Measurements from ENCODE around the gene FOCAD.

FOCAD gene

GRCh38 chr9:20880271-20880670 is 196.2 kb downstream of the FOCAD start:
- DNase-seq (ENCODE audit: low read depth, low spot score): no peak

GRCh38 chr9:20880675-20881074 is 196.6 kb downstream of the FOCAD start:
- DNase-seq (ENCODE audit: low read depth, low spot score): no peak

GRCh38 chr9:20884985-20885593 is 201.0 kb downstream of the FOCAD start:
- no peak for DNase-seq (ENCODE audit: low read depth, low spot score)

GRCh38 chr9:20898885-20899554 is 215.0 kb downstream of the FOCAD start:
- no peak for DNase-seq (ENCODE audit: low read depth, low spot score)

- no peak for DNase-seq (ENCODE audit: low read depth, low spot score)
Observed at GRCh38 chr9:20903212-20903611, 219.2 kb downstream of the FOCAD start.

- DNase-seq (ENCODE audit: low read depth, low spot score): no peak
Observed at GRCh38 chr9:20904995-20905394, 220.9 kb downstream of the FOCAD start.

GRCh38 chr9:20906326-20906725 is 222.3 kb downstream of the FOCAD start:
- no peak for DNase-seq (ENCODE audit: low read depth, low spot score)

GRCh38 chr9:20908461-20908860 is 224.4 kb downstream of the FOCAD start:
- DNase-seq (ENCODE audit: low read depth, low spot score): no peak

- DNase-seq (ENCODE audit: low read depth, low spot score): no peak
Observed at GRCh38 chr9:20914556-20914955, 230.5 kb downstream of the FOCAD start.

GRCh38 chr9:20921362-20921761 is 237.3 kb downstream of the FOCAD start:
- no peak for DNase-seq (ENCODE audit: low read depth, low spot score)

GRCh38 chr9:20925256-20926045 is 241.4 kb downstream of the FOCAD start:
- DNase-seq (ENCODE audit: low read depth, low spot score): no peak

- DNase-seq (ENCODE audit: low read depth, low spot score): no peak
Observed at GRCh38 chr9:20929276-20929675, 245.2 kb downstream of the FOCAD start.

GRCh38 chr9:20930836-20931235 is 246.8 kb downstream of the FOCAD start:
- no peak for DNase-seq (ENCODE audit: low read depth, low spot score)

GRCh38 chr9:20940447-20941173 is 256.6 kb downstream of the FOCAD start:
- no peak for DNase-seq (ENCODE audit: low read depth, low spot score)

GRCh38 chr9:20941174-20941690 is 257.2 kb downstream of the FOCAD start:
- DNase-seq (ENCODE audit: low read depth, low spot score): no peak

- no peak for DNase-seq (ENCODE audit: low read depth, low spot score)
Observed at GRCh38 chr9:20944507-20944906, 260.4 kb downstream of the FOCAD start.

- no peak for DNase-seq (ENCODE audit: low read depth, low spot score)
Observed at GRCh38 chr9:20945269-20945668, 261.2 kb downstream of the FOCAD start.

GRCh38 chr9:20945856-20946255 is 261.8 kb downstream of the FOCAD start:
- DNase-seq (ENCODE audit: low read depth, low spot score): no peak

- DNase-seq (ENCODE audit: low read depth, low spot score): no peak
Observed at GRCh38 chr9:20948703-20949102, 264.6 kb downstream of the FOCAD start.

- no peak for DNase-seq (ENCODE audit: low read depth, low spot score)
Observed at GRCh38 chr9:20950707-20951106, 266.6 kb downstream of the FOCAD start.

- no peak for DNase-seq (ENCODE audit: low read depth, low spot score)
Observed at GRCh38 chr9:20962536-20963225, 278.6 kb downstream of the FOCAD start.

All from brain pericyte (primary cell).